Common myeloid progenitor, CD34-positive (primary cell): ENCODE data around the gene ID2.
A peak's percentile ranks its signal among the peaks of the same experiment; 100 is the strongest.

Source experiments
- CTCF ChIA-PET: fragments of 350-600 bp; sonication (Branson Sonifier 250); formaldehyde crosslinking; loops from one replicate; lab custom pipeline; 2021; ENCODE audit warnings: antibody characterized with exemption; lab: Charles Lee
- POLR2A ChIA-PET: fragments of 350-600 bp; sonication (Branson Sonifier 250); formaldehyde crosslinking; loops from one replicate; lab custom pipeline; 2021; ENCODE audit warnings: antibody characterized with exemption; lab: Charles Lee
- DNase-seq, 3 donors: peaks; one replicate each; pipeline versions ENCODE4 v3.0.0 to v3.0.0-alpha.2; 2013
- H3K27ac ChIP-seq, 2 experiments: 1 replicate in 1 of 2; 2 replicates in 1 of 2; pipeline ENCODE4 v1.7.0; 2013; ENCODE audit warnings: inconsistent platforms in 2 of 2, low read length in 2 of 2, mild to moderate bottlenecking in 2 of 2, low read depth in 1 of 2, moderate library complexity in 1 of 2; ENCODE audit not compliant: severe bottlenecking in 2 of 2, insufficient read depth in 1 of 2, poor library complexity in 1 of 2
- H3K27me3 ChIP-seq, 5 experiments: replicated peaks in 2 of 5; 1 replicate in 3 of 5; 2 replicates in 2 of 5; pipeline versions ENCODE4 v1.6.1 to v1.7.0; 2013; ENCODE audit warnings: low read length in 4 of 5, mild to moderate bottlenecking in 2 of 5, moderate library complexity in 2 of 5, inconsistent platforms in 1 of 5; ENCODE audit not compliant: insufficient read depth in 5 of 5, control insufficient read depth in 4 of 5
- H3K36me3 ChIP-seq, 4 experiments: 1 replicate in 2 of 4; 2 replicates in 2 of 4; pipeline versions ENCODE4 v1.6.1 to v1.7.0; 2013; ENCODE audit warnings: low read length in 3 of 4, control low read depth in 1 of 4, mild to moderate bottlenecking in 1 of 4; ENCODE audit not compliant: control insufficient read depth in 4 of 4, insufficient read depth in 4 of 4
- H3K4me1 ChIP-seq, 4 experiments: 1 replicate in 3 of 4; 2 replicates in 1 of 4; pipeline versions ENCODE4 v1.6.1 to v1.7.1; 2013; ENCODE audit warnings: low read length in 3 of 4, mild to moderate bottlenecking in 3 of 4, control low read depth in 1 of 4, inconsistent platforms in 1 of 4, moderate library complexity in 1 of 4; ENCODE audit not compliant: control insufficient read depth in 4 of 4, insufficient read depth in 4 of 4; ENCODE audit errors: control extremely low read depth in 1 of 4
- H3K4me3 ChIP-seq, 7 experiments: 1 replicate in 4 of 7; 2 replicates in 3 of 7; pipeline versions ENCODE4 v1.5.1 to v1.7.0; 2013; ENCODE audit warnings: mild to moderate bottlenecking in 7 of 7, low read length in 6 of 7, moderate library complexity in 6 of 7, inconsistent platforms in 2 of 7, low read depth in 2 of 7, control low read depth in 1 of 7; ENCODE audit not compliant: insufficient read depth in 4 of 7, control insufficient read depth in 1 of 7; ENCODE audit errors: extremely low read depth in 1 of 7
- H3K9me3 ChIP-seq, 5 experiments: 1 replicate in 4 of 5; 2 replicates in 1 of 5; pipeline versions ENCODE4 v1.6.1 to v1.7.1; 2013; ENCODE audit warnings: low read length in 4 of 5, mild to moderate bottlenecking in 2 of 5, inconsistent platforms in 1 of 5, low read depth in 1 of 5, moderate library complexity in 1 of 5; ENCODE audit not compliant: control insufficient read depth in 4 of 5, insufficient read depth in 2 of 5; ENCODE audit errors: control extremely low read depth in 1 of 5
- WGBS: methylation state at CpG from one replicate; pipeline ENCODE4 v1.1.5; 2013; ENCODE audit not compliant: insufficient coverage; 5-methylcytosine and 5-hydroxymethylcytosine counted together

ID2 gene

DNA sequence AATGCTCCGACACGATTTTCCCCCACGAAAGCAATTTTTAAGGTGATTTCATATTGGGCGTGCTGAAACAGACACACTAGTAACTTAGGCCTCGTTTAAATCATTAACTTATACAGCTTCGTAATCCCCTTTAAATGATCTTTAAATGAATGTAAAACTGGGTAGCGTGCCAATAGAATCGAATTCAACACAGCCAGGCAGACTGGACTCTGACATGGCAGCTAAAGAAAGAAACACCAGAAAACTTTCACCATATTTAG, 2.4 kb upstream of the ID2 start:
- POLR2A ChIA-PET: interaction anchor here (1.1 to 4.2 kb wide), 7 partner anchors 15 to 154 kb away, joined by 3 to 56 read pairs (median 7); no protein-coding TSS in a partner anchor
- CTCF ChIA-PET: interaction anchor here (0.7 to 3.6 kb wide), 9 partner anchors 14 to 134 kb away, joined by 3 to 14 read pairs (median 3); no protein-coding TSS in a partner anchor
- peaks cover 5 to 62% (median 56%) of the 10 kb centered on the region in 4 experiments for H3K4me1 ChIP-seq
- H3K9me3 ChIP-seq: peaks cover 0 to 18% (median 10%) of the 10 kb centered on the region in 5 experiments
- DNase-seq: no peak
- WGBS: 51% methylated on average over 5 of the region's 8 CpGs
- H3K36me3 ChIP-seq: no peaks in the 10 kb centered on the region
- peak overlapping the region in 1 of 2 experiments; percentile 64 for H3K27ac ChIP-seq
- H3K27me3 ChIP-seq: peaks cover 3 to 30% (median 14%) of the 10 kb centered on the region in 5 experiments
- peak overlapping the region in 6 of 7 experiments; percentile 15 to 72 (median 54) for H3K4me3 ChIP-seq

DNA sequence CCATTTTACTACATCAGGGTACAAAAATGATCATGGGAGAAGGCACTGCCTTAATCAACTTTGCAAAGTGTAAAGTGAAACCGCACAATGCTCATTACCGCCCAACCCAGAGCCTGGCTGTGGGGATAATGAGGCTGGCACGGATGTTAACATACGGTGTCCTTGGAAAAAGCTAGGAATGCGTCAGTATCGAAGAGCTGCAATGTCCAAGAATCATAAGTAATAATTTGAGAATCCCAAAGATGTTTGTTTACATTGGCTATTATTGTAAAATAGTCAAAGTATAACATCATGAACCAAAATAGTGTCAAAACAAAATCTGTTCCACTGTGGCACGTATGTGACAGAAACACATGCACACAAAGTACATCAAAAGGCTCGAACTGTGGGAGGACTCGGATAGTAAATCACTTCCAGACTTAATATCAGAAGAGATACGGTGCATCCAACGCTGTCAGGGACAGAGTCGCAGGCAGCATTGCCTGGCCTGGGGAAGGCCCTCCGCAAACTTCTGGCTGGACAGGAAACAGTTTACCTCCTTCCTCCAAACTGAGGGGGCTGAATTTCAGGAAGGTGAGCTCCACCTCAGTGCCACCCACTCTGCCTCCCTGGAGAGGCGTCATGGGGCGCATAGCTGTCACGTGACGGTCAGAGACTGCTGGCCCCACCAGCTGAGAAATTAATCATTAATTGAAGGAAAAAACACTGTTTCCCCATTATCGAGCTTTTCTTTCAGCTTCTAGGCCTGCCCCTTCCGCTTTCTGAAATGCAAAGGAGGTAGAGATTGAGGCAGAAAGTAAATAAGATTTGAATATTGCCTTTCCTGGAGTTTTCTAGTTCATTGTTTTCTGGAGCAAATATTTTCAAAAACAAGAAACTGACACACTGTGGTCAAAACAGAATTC, 1.8 kb upstream of the ID2 start:
- H3K36me3 ChIP-seq: no peaks in the 10 kb centered on the region
- H3K4me3 ChIP-seq: no peak overlapping the region
- ChIA-PET CTCF (interaction anchor here (0.7 to 3.6 kb wide), 20 partner anchors 14 to 1252 kb away, joined by 3 to 14 read pairs (median 4); no protein-coding TSS in a partner anchor), POLR2A (interaction anchor here (0.6 to 4.2 kb wide), 7 partner anchors 94 to 1418 kb away, joined by 4 to 56 read pairs (median 20); no protein-coding TSS in a partner anchor)
- H3K27me3 ChIP-seq: peaks cover 3 to 30% (median 14%) of the 10 kb centered on the region in 5 experiments
- WGBS: 98% methylated on average over 9 of the region's 19 CpGs
- no peak for DNase-seq
- peaks cover 5 to 67% (median 62%) of the 10 kb centered on the region in 4 experiments for H3K4me1 ChIP-seq
- H3K27ac ChIP-seq: peak overlapping the region in 1 of 2 experiments; percentile 64
- peaks cover 0 to 14% (median 6%) of the 10 kb centered on the region in 5 experiments for H3K9me3 ChIP-seq

DNA sequence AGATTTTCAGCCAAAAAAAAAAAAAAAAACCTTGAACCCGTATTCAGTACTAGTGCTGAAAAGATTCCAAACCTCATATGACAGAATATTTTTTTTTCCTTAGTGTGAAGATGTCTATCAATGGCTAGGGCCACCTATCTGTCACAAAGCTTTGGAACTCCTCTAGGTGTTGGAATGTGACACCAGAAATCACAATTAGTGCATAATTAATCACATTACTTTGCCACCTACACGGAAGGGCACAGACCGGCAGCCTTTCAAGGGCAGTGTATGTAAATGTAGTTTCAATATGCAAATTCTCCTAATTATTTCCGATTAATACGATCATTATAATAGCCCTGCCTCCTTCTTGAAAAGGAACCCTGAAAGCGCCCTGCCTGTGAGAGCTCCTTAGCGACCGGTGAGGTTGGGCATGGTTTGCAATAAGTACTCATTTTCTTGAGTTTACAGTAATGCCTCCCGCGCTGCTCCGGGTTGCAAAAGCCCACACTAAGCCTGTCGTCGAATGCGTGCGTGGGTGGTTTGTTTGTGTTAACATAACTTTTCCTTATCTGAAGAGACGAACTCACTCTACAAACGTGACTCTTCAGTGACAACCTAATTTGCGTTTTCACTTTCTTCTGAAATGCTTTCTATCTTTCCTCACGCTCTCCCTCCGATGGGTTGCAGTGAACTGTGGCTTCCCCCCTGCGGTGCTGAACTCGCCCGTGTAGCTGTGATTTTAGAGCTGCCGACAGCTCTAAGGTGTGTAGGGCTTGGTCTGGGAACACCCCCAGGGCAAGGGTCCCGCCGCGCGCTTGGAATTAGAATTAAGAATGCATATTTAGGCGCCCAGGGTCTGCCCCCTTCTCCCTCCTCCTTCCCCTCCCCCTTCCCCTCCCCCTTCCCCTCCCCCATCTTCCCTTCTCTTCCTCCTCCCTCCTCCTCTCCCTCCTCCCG, 765 bp upstream of the ID2 start:
- DNase-seq: peak in 2 of 3 donors; percentile 70 to 80
- H3K4me3 ChIP-seq: peak overlapping the region; percentile 34 to 88 (median 74)
- WGBS: 0% methylated on average over 4 of the region's 30 CpGs
- ChIA-PET POLR2A (interaction anchor here (0.6 to 3.7 kb wide), 17 partner anchors 17 to 1419 kb away, joined by 3 to 33 read pairs (median 3); no protein-coding TSS in a partner anchor), CTCF (interaction anchor here (0.9 to 3.3 kb wide), 22 partner anchors 11 to 1253 kb away, joined by 3 to 14 read pairs (median 5); no protein-coding TSS in a partner anchor)
- peak overlapping the region; percentile 5 to 37 for H3K27ac ChIP-seq
- H3K9me3 ChIP-seq: peaks cover 0 to 5% (median 0%) of the 10 kb centered on the region in 5 experiments
- H3K36me3 ChIP-seq: no peaks in the 10 kb centered on the region
- peaks cover 5 to 74% (median 66%) of the 10 kb centered on the region in 4 experiments for H3K4me1 ChIP-seq
- H3K27me3 ChIP-seq: peaks cover 0 to 20% (median 11%) of the 10 kb centered on the region in 5 experiments

DNA sequence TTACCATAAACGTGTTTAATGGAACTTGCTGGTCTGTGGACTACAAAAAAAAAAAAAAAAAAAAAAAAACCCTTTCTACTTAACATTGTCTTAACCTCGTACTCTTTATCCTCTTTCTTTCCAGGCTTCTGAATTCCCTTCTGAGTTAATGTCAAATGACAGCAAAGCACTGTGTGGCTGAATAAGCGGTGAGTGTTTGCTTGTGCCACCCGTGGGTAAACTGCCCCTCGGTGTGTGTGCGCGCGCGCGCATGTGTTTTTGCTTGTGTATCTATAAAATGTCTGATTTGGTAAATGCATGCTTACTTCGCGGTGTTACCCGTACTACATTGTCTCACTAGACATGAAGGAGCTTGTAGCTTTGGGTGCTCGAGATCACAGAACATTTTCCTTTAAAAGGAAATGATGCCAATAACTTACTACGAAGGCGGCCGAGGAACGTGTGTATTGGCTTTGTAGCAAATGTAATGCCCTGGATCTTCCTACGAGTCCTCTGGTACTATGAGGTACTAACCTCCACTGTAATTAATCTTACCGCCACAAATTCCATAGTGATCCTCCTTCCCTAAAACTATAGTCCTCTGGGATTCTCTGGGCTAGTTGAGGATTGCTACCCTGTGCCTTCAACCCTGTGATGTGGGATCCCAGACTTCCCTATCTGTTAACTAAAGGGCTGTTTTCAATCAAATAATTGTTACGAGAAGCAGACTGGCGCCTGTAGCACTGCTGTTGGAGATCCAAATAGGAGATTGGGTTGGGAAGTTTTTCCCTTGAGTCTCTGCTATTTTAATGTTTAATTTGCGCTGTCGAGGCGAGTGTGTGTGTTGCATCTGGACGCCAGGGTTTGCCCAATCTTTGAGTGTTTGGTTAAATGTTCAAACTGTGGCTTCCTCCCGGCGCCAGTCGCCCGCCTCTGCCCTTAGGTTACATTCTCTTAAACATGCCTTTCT, 1.1 kb downstream of the ID2 start:
- H3K27ac ChIP-seq: peak overlapping the region in 1 of 2 experiments; percentile 65
- H3K9me3 ChIP-seq: no peaks in the 10 kb centered on the region
- POLR2A ChIA-PET: interaction anchor here (0.7 to 3.7 kb wide), 12 partner anchors 10 to 201 kb away, joined by 3 to 33 read pairs (median 4); no protein-coding TSS in a partner anchor
- WGBS: under 1% methylated on average over 20 of the region's 30 CpGs
- peak overlapping the region in 6 of 7 experiments; percentile 74 to 94 (median 84) for H3K4me3 ChIP-seq
- peaks cover 0 to 4% (median under 1%) of the 10 kb centered on the region in 5 experiments for H3K27me3 ChIP-seq
- DNase-seq: peak in 2 of 3 donors; percentile 46 to 66
- H3K4me1 ChIP-seq: peaks cover 5 to 57% (median 47%) of the 10 kb centered on the region in 4 experiments
- CTCF ChIA-PET: interaction anchor here (1.0 to 3.3 kb wide), 10 partner anchors 100 to 275 kb away, joined by 3 to 14 read pairs (median 5); no protein-coding TSS in a partner anchor
- H3K36me3 ChIP-seq: no peaks in the 10 kb centered on the region

DNA sequence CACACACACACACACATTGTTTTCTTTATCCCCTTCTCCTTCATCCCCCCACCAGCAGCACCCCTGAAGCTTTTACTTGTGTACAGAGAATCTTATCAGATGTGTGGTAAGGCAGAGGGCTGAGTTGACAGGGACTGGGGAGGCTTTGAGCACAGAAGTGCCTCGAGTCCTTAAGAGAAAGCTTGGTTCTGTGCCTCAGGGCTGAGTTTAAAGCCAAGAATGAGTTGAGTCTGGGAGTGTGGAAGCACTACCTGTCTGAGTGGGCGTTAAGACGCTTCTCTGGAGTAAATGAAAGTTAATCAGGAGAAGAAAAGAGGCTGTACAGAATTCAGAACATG, 2.7 kb downstream of the ID2 start:
- Histone ChIP-seq H3K4me3 (peak overlapping the region in 5 of 7 experiments; percentile 37 to 88 (median 68)), H3K9me3 (no peaks in the 10 kb centered on the region), H3K4me1 (peaks cover 5 to 47% (median 38%) of the 10 kb centered on the region in 4 experiments), H3K27me3 (peaks cover 0 to 2% (median 0%) of the 10 kb centered on the region in 5 experiments), H3K36me3 (no peaks in the 10 kb centered on the region), H3K27ac (no peak overlapping the region)
- DNase-seq: peak in 2 of 3 donors; percentile 51 to 69
- CTCF ChIA-PET: interaction anchor here (0.7 to 1.3 kb wide), 5 partner anchors 81 to 1253 kb away, joined by 3 to 4 read pairs (median 3); no protein-coding TSS in a partner anchor
- POLR2A ChIA-PET: interaction anchor here (0.6 to 1.8 kb wide), 7 partner anchors 9 to 159 kb away, joined by 3 to 18 read pairs (median 6); no protein-coding TSS in a partner anchor
- 54% methylated on average over 3 of the region's 3 CpGs for WGBS
